Liver (tissue), 9 donors: Measurements from ENCODE around the gene POLN. TPM values are rescaled to one million over a fixed set of nuclear protein-coding genes. Genes with fewer than 3 reads are reported as not detected.
A peak's percentile ranks its signal among the peaks of the same experiment; 100 is the strongest.

Source experiments
- DNase-seq: peaks from one replicate; pipeline ENCODE4 v3.0.0-alpha.2; 2017; ENCODE audit warnings: low spot score
- H3K27ac ChIP-seq, 2 donors: one replicate each; pipeline ENCODE4 v1.7.0; 2013; ENCODE audit warnings: inconsistent platforms in 2 of 2, low read length in 2 of 2, control low read depth in 1 of 2, low read depth in 1 of 2, mild to moderate bottlenecking in 1 of 2
- H3K27me3 ChIP-seq, 4 donors: one replicate each; pipeline versions ENCODE4 v1.6.1 to v1.7.0; 2013; ENCODE audit warnings: low read length in 3 of 4, inconsistent platforms in 1 of 4, mild to moderate bottlenecking in 1 of 4, moderate library complexity in 1 of 4; ENCODE audit not compliant: control insufficient read depth in 4 of 4, insufficient read depth in 4 of 4
- H3K36me3 ChIP-seq, 4 donors: one replicate each; pipeline versions ENCODE4 v1.6.1 to v1.7.0; 2013; ENCODE audit warnings: low read length in 3 of 4, mild to moderate bottlenecking in 3 of 4, low read depth in 1 of 4, moderate library complexity in 1 of 4; ENCODE audit not compliant: control insufficient read depth in 4 of 4, insufficient read depth in 3 of 4
- H3K4me1 ChIP-seq, 4 donors: one replicate each; pipeline versions ENCODE4 v1.6.1 to v1.7.0; 2013; ENCODE audit warnings: low read length in 3 of 4, mild to moderate bottlenecking in 3 of 4, moderate library complexity in 1 of 4; ENCODE audit not compliant: control insufficient read depth in 4 of 4, insufficient read depth in 4 of 4
- H3K4me3 ChIP-seq, 3 donors: one replicate each; pipeline versions ENCODE4 v1.6.1 to v1.7.0; 2013; ENCODE audit warnings: low read length in 3 of 3, control low read depth in 1 of 3, low read depth in 1 of 3, mild to moderate bottlenecking in 1 of 3
- H3K9ac ChIP-seq, 2 donors: one replicate each; pipeline ENCODE4 v1.7.0; 2013; ENCODE audit warnings: low read length in 2 of 2, mild to moderate bottlenecking in 2 of 2, moderate library complexity in 2 of 2, control low read depth in 1 of 2, low read depth in 1 of 2
- H3K9me3 ChIP-seq, 4 donors: one replicate each; pipeline versions ENCODE4 v1.6.1 to v1.7.0; 2013; ENCODE audit warnings: low read length in 3 of 4; ENCODE audit not compliant: control insufficient read depth in 4 of 4
- ATF3 ChIP-seq: IDR thresholded peaks from 2 replicates; pipeline ENCODE4 v1.6.1; 2016; ENCODE audit warnings: antibody characterized with exemption
- CTCF ChIP-seq: fragments of 150-350 bp; IDR thresholded peaks from 2 replicates; pipeline ENCODE4 v1.5.1; 2017; ENCODE audit warnings: improper control_type of control experiment, low read depth, low read length; ENCODE audit not compliant: missing input control
- EGR1 ChIP-seq, 2 donors: IDR thresholded peaks; 2 replicates each; pipeline ENCODE4 v1.6.1; 2016 to 2018; ENCODE audit warnings: antibody characterized with exemption in 2 of 2, low read depth in 2 of 2
- FOXA1 ChIP-seq: IDR thresholded peaks from 2 replicates; pipeline ENCODE4 v1.6.1; 2016; ENCODE audit warnings: antibody characterized with exemption
- FOXA2 ChIP-seq: IDR thresholded peaks from 2 replicates; pipeline ENCODE4 v1.6.1; 2016; ENCODE audit warnings: antibody characterized with exemption
- GABPA ChIP-seq, 2 donors: IDR thresholded peaks in 1 of 2; conservative IDR thresholded peaks in 1 of 2; 2 replicates each; pipeline ENCODE4 v1.6.1; 2016; ENCODE audit warnings: antibody characterized with exemption in 2 of 2, mild to moderate bottlenecking in 1 of 2, moderate library complexity in 1 of 2
- HNF4A ChIP-seq, 2 donors: conservative IDR thresholded peaks; 2 replicates each; pipeline ENCODE4 v1.6.1; 2016; ENCODE audit warnings: antibody characterized with exemption in 2 of 2, mild to moderate bottlenecking in 2 of 2
- HNF4G ChIP-seq: IDR thresholded peaks from 2 replicates; pipeline ENCODE4 v1.6.1; 2016; ENCODE audit warnings: antibody characterized with exemption
- JUND ChIP-seq, 2 donors: IDR thresholded peaks; 2 replicates each; pipeline ENCODE4 v1.6.1; 2016; ENCODE audit warnings: antibody characterized with exemption in 2 of 2
- MAX ChIP-seq: IDR thresholded peaks from 2 replicates; pipeline ENCODE4 v1.6.1; 2016; ENCODE audit warnings: antibody characterized with exemption
- NR2F2 ChIP-seq: IDR thresholded peaks from 2 replicates; pipeline ENCODE4 v1.6.1; 2016; ENCODE audit warnings: antibody characterized with exemption
- RAD21 ChIP-seq, 2 donors: IDR thresholded peaks; 2 replicates each; pipeline ENCODE4 v1.6.1; 2016; ENCODE audit warnings: antibody characterized with exemption in 2 of 2, mild to moderate bottlenecking in 2 of 2
- REST ChIP-seq: IDR thresholded peaks from 2 replicates; pipeline ENCODE4 v1.6.1; 2016; ENCODE audit warnings: antibody characterized with exemption, mild to moderate bottlenecking
- RXRA ChIP-seq, 2 donors: IDR thresholded peaks; 2 replicates each; pipeline ENCODE4 v1.6.1; 2017 to 2018; ENCODE audit warnings: antibody characterized with exemption in 2 of 2, mild to moderate bottlenecking in 1 of 2
- SP1 ChIP-seq: IDR thresholded peaks from 2 replicates; pipeline ENCODE4 v1.6.1; 2018; ENCODE audit warnings: antibody characterized with exemption, mild to moderate bottlenecking
- TAF1 ChIP-seq: conservative IDR thresholded peaks from 2 replicates; pipeline ENCODE4 v1.6.1; 2016; ENCODE audit warnings: antibody characterized with exemption, mild to moderate bottlenecking
- YY1 ChIP-seq: IDR thresholded peaks from 2 replicates; pipeline ENCODE4 v1.6.1; 2016; ENCODE audit warnings: antibody characterized with exemption, mild to moderate bottlenecking
- ZBTB33 ChIP-seq: IDR thresholded peaks from 2 replicates; pipeline ENCODE4 v1.6.1; 2016; ENCODE audit warnings: antibody characterized with exemption
- WGBS: extraction: QIAGEN DNeasy Blood & Tissue Kit; methylation state at CpG from one replicate; pipeline ENCODE4 v1.1.7; 2013; 5-methylcytosine and 5-hydroxymethylcytosine counted together
- polyA plus RNA-seq, 2 donors: library from polyadenylated mRNA; stranded (reverse) in 1 of 2; unstranded in 1 of 2; fragments of 200-250 nt in 1 of 2; fragments of >200 nt in 1 of 2; fragmentation: Nextera tagmentation in 1 of 2; extraction: Ambion mirVana in 1 of 2; gene quantifications; one replicate each; pipeline versions ENCODE4 v1.2.1 to v1.2.3, GENCODE V29; 2013 to 2015
- total RNA-seq, 2 donors: library from RNA; depleted of rRNA; stranded (reverse); fragments of >200 nt; gene quantifications; one replicate each; pipeline ENCODE4 v1.2.3, GENCODE V29; 2014
- donor health status: healthy.
- donor health status: healthy.
- donor health status: healthy.
- donor health status: healthy.
- donor health status: healthy.

POLN gene
- total and polyA plus RNA-seq, 4 donors: 0.44 to 2.3 (median 1.4) TPM

- Histone ChIP-seq H3K4me3 (no peak overlapping the region), H3K9ac (no peak overlapping the region), H3K4me1 (peaks cover 11 to 48% (median 22%) of the 10 kb centered on the region in 4 donors), H3K27me3 (no peaks in the 10 kb centered on the region), H3K9me3 (no peaks in the 10 kb centered on the region), H3K27ac (no peak overlapping the region), H3K36me3 (peaks cover 0 to 18% (median 9%) of the 10 kb centered on the region in 4 donors)
- 92% methylated on average over 18 of the region's 18 CpGs for WGBS
- no peak for TF ChIP-seq SP1
- no peak for TF ChIP-seq NR2F2
- no peak for TF ChIP-seq YY1
- no peak for TF ChIP-seq FOXA1
- no peak for TF ChIP-seq RAD21 (IDR thresholded peaks at IDR 0.05)
- no peak for TF ChIP-seq EGR1 (IDR thresholded peaks at IDR 0.05; ENCODE audit: low read depth in 2 of 2)
- TF ChIP-seq FOXA2: no peak
- TF ChIP-seq GABPA (IDR thresholded peaks at IDR 0.05 in 1 of 2, conservative IDR thresholded peaks at IDR 0.05 in 1 of 2): no peak
- no peak for TF ChIP-seq TAF1
- TF ChIP-seq HNF4G: no peak
- TF ChIP-seq HNF4A (conservative IDR thresholded peaks at IDR 0.05): no peak
- no peak for TF ChIP-seq RXRA (IDR thresholded peaks at IDR 0.05)
- TF ChIP-seq JUND (IDR thresholded peaks at IDR 0.05): no peak
- TF ChIP-seq CTCF: no peak
- TF ChIP-seq ATF3: no peak
- TF ChIP-seq MAX: no peak
- DNase-seq: peak; percentile 31
These were observed 16.4 kb upstream of the POLN start for GRCh38 chr4:2258091-2259035.

GRCh38 chr4:2257361-2258081 lies 15.6 kb upstream of the POLN start:
- Histone ChIP-seq H3K9me3 (no peaks in the 10 kb centered on the region), H3K4me1 (peaks cover 8 to 44% (median 18%) of the 10 kb centered on the region in 4 donors), H3K36me3 (peaks cover 0 to 18% (median 10%) of the 10 kb centered on the region in 4 donors), H3K4me3 (no peak overlapping the region), H3K27ac (peak overlapping the region; percentile 2 to 54), H3K9ac (no peak overlapping the region), H3K27me3 (no peaks in the 10 kb centered on the region)
- DNase-seq: no peak
- 88% methylated on average over 14 of the region's 14 CpGs for WGBS
- TF ChIP-seq YY1: no peak
- no peak for TF ChIP-seq RAD21 (IDR thresholded peaks at IDR 0.05)
- TF ChIP-seq ZBTB33: no peak
- TF ChIP-seq TAF1: no peak
- no peak for TF ChIP-seq CTCF
- no peak for TF ChIP-seq FOXA2
- TF ChIP-seq GABPA (IDR thresholded peaks at IDR 0.05 in 1 of 2, conservative IDR thresholded peaks at IDR 0.05 in 1 of 2): no peak
- TF ChIP-seq SP1: no peak
- no peak for TF ChIP-seq REST
- no peak for TF ChIP-seq HNF4G
